GM23248 (cell line): ENCODE results near the gene CFAP45. TPM values are rescaled to one million over a fixed set of nuclear protein-coding genes. Genes with fewer than 3 reads are reported as not detected.
A peak's percentile ranks its signal among the peaks of the same experiment; 100 is the strongest.

ENCODE experiments used
- DNase-seq: peaks from one replicate; pipeline ENCODE4 v3.0.0-alpha.2; 2015
- H2AFZ ChIP-seq: fragments of 200-600 bp; sonication (generic); 2 replicates; pipeline ENCODE4 v1.6.1; 2016; ENCODE audit warnings: antibody characterized with exemption
- H3F3A ChIP-seq: fragments of 200-600 bp; sonication (generic); 2 replicates; pipeline ENCODE4 v1.6.1; 2016; ENCODE audit warnings: mild to moderate bottlenecking, antibody characterized with exemption, mixed run types; ENCODE audit not compliant: insufficient read depth
- H3K27ac ChIP-seq: fragments of 200-600 bp; sonication (generic); 2 replicates; pipeline ENCODE4 v1.5.1; 2016; ENCODE audit warnings: mild to moderate bottlenecking
- H3K27me3 ChIP-seq: fragments of 200-600 bp; sonication (generic); replicated peaks from 2 replicates; pipeline ENCODE4 v1.6.1; 2016; ENCODE audit warnings: mild to moderate bottlenecking; ENCODE audit not compliant: insufficient read depth
- H3K36me3 ChIP-seq: fragments of 200-600 bp; sonication (generic); 2 replicates; pipeline ENCODE4 v1.6.1; 2016; ENCODE audit warnings: low read depth, mild to moderate bottlenecking
- H3K4me1 ChIP-seq: fragments of 200-600 bp; sonication (generic); 2 replicates; pipeline ENCODE4 v1.6.1; 2016; ENCODE audit warnings: mild to moderate bottlenecking; ENCODE audit not compliant: insufficient read depth
- H3K4me2 ChIP-seq: fragments of 200-600 bp; sonication (generic); one replicate; pipeline ENCODE4 v1.6.1; 2016; ENCODE audit warnings: mild to moderate bottlenecking; ENCODE audit not compliant: unreplicated experiment
- H3K4me3 ChIP-seq: fragments of 200-600 bp; sonication (generic); 2 replicates; pipeline ENCODE4 v1.5.1; 2016; ENCODE audit warnings: mild to moderate bottlenecking
- H3K79me2 ChIP-seq: fragments of 200-600 bp; sonication (generic); 2 replicates; pipeline ENCODE4 v1.6.1; 2016; ENCODE audit warnings: mild to moderate bottlenecking; ENCODE audit not compliant: insufficient read depth
- H3K9ac ChIP-seq: fragments of 200-600 bp; sonication (generic); 2 replicates; pipeline ENCODE4 v1.6.1; 2016; ENCODE audit warnings: mild to moderate bottlenecking
- H3K9me2 ChIP-seq: fragments of 200-600 bp; sonication (generic); 2 replicates; pipeline ENCODE4 v1.6.1; 2016; ENCODE audit warnings: mixed run types, mild to moderate bottlenecking, moderate library complexity; ENCODE audit not compliant: insufficient read depth
- H3K9me3 ChIP-seq: fragments of 200-600 bp; sonication (generic); one replicate; pipeline ENCODE4 v1.6.1; 2017; ENCODE audit warnings: low read depth
- H4K20me1 ChIP-seq: fragments of 200-600 bp; sonication (generic); 2 replicates; pipeline ENCODE4 v1.6.0; 2016; ENCODE audit not compliant: insufficient read depth
- EZH2 ChIP-seq: fragments of 200-600 bp; sonication (generic); IDR thresholded peaks from 2 replicates; pipeline ENCODE4 v1.6.1; 2018; ENCODE audit warnings: antibody characterized with exemption, mild to moderate bottlenecking; ENCODE audit not compliant: insufficient read depth, poor library complexity, severe bottlenecking
- EZH2phosphoT487 ChIP-seq: fragments of 200-600 bp; sonication (generic); IDR thresholded peaks from 2 replicates; pipeline ENCODE4 v1.6.1; 2018; ENCODE audit warnings: antibody characterized with exemption, moderate library complexity, mild to moderate bottlenecking, low read depth; ENCODE audit not compliant: insufficient read depth
- WGBS, 2 experiments: methylation state at CpG; one replicate each; pipeline ENCODE4 v1.1.6; 2015 to 2017; ENCODE audit warnings: low lambda C conversion rate in 2 of 2, low coverage in 1 of 2; ENCODE audit errors: missing lambda C conversion rate in 2 of 2; 5-methylcytosine and 5-hydroxymethylcytosine counted together
- in situ Hi-C: fragments of 300-500 bp; cut with MboI; formaldehyde crosslinking; loops from 2 replicates; pipeline ENCODE4 v1.15.0; 2020
- polyA plus RNA-seq: library from polyadenylated mRNA; unstranded; fragments of >200 nt; fragmentation: Nextera tagmentation; extraction: Ambion mirVana; gene quantifications from 2 replicates; pipeline ENCODE4 v1.2.1, GENCODE V29; 2016
- total RNA-seq: library from RNA; depleted of rRNA; stranded (reverse); fragments of >200 nt; shearing (Covaris generic); gene quantifications from 2 replicates; pipeline ENCODE4 v1.2.3, GENCODE V29; 2014

CFAP45 gene
- total and polyA plus RNA-seq, 2 experiments from 2014 or later: 0.51 TPM; not detected in 1

GRCh38 chr1:159927849-159928431 lies 28.0 kb upstream of the CFAP45 start:
- Histone ChIP-seq H3K9me2 (no peaks in the 10 kb centered on the region), H2AFZ (no peak overlapping the region), H3K4me1 (peaks cover 3% of the 10 kb centered on the region), H3K36me3 (no peaks in the 10 kb centered on the region), H3K4me2 (no peak overlapping the region), H3K9ac (no peak overlapping the region), H3K9me3 (no peaks in the 10 kb centered on the region), H4K20me1 (no peaks in the 10 kb centered on the region), H3K27ac (no peak overlapping the region), H3K79me2 (peaks cover 15% of the 10 kb centered on the region), H3K4me3 (no peak overlapping the region), H3K27me3 (no peaks in the 10 kb centered on the region), H3F3A (no peaks in the 10 kb centered on the region)
- in situ Hi-C loops: no loop called here
- DNase-seq: no peak
- no peak for TF ChIP-seq EZH2phosphoT487
- WGBS, 2 experiments: 80 to 81% methylated on average over 11 to 13 of the region's 13 CpGs

DNA sequence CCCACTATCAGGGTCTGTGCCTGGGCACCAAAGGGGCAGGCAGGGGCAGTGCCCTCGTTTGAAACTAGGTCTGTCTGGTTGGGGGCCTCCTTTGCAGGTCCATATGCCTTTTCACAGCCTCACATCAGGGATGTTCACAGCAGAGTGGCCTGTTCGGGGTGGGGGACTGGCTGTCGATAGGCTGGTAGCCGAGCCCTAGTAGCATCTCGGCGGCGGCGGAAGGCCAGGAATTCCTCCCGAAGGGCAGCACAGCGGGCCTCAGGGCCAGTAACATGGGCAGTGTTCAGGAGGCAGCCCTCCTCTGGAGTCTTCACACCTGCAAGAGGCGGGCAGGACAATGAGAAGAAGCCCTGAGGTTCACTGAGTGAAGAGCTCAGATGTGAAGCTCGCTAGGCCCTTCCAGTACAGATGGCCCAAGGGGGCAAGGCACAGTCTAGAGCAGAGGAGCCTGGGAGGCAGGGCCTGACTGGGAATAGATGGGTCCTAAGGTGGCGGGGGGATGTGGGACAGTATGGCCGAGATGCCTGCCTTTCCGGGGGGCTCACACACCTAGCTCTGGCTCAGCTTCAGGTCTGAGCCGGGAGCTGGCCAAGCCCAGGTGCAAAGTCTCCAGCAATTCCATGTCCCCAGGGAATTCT lies 27.4 kb upstream of the CFAP45 start:
- no peaks in the 10 kb centered on the region for H3K9me3 ChIP-seq
- no peaks in the 10 kb centered on the region for H4K20me1 ChIP-seq
- H3K9me2 ChIP-seq: no peaks in the 10 kb centered on the region
- no peak overlapping the region for H3K4me2 ChIP-seq
- H3K79me2 ChIP-seq: peaks cover 21% of the 10 kb centered on the region
- in situ Hi-C loops: no loop called here
- H3K4me1 ChIP-seq: peaks cover 9% of the 10 kb centered on the region
- no peaks in the 10 kb centered on the region for H3K27me3 ChIP-seq
- no peak for TF ChIP-seq EZH2phosphoT487
- TF ChIP-seq EZH2: no peak
- no peaks in the 10 kb centered on the region for H3F3A ChIP-seq
- H2AFZ ChIP-seq: no peak overlapping the region
- DNase-seq: no peak
- no peaks in the 10 kb centered on the region for H3K36me3 ChIP-seq
- WGBS, 2 experiments: 77 to 82% methylated on average over 15 to 16 of the region's 16 CpGs
- no peak overlapping the region for H3K27ac ChIP-seq
- no peak overlapping the region for H3K4me3 ChIP-seq
- H3K9ac ChIP-seq: no peak overlapping the region

DNA sequence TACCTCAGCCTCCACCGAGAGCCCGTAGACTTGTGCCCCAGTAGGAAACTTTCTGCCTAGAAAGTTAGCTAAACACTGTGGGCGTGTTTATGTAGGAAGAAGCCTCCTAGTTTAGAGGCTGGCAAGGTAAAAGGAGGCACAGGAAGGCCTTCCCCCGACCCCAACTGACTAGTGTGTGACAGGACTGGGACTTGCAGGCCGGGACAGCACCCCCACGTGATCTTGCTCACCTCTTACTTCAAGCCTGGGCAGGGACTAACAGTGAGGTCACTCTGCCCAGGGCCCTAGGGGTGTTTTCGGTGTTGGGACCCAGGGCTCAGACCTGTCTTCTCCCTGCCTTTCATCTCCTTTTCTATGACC lies 25.7 kb upstream of the CFAP45 start:
- Histone ChIP-seq H3K27ac (peak overlapping the region; percentile 98), H2AFZ (peak overlapping the region; percentile 84), H3F3A (peaks cover 4% of the 10 kb centered on the region), H4K20me1 (no peaks in the 10 kb centered on the region), H3K4me1 (peaks cover 23% of the 10 kb centered on the region), H3K9me3 (no peaks in the 10 kb centered on the region), H3K79me2 (peaks cover 37% of the 10 kb centered on the region), H3K4me3 (peak overlapping the region; percentile 85), H3K36me3 (no peaks in the 10 kb centered on the region), H3K27me3 (no peaks in the 10 kb centered on the region), H3K4me2 (peak overlapping the region; percentile 84), H3K9ac (peak overlapping the region; percentile 98), H3K9me2 (no peaks in the 10 kb centered on the region)
- DNase-seq: no peak
- WGBS, 2 experiments: 9 to 11% methylated on average over 7 of the region's 7 CpGs
- in situ Hi-C loops: no loop called here
- no peak for TF ChIP-seq EZH2
- no peak for TF ChIP-seq EZH2phosphoT487

DNA sequence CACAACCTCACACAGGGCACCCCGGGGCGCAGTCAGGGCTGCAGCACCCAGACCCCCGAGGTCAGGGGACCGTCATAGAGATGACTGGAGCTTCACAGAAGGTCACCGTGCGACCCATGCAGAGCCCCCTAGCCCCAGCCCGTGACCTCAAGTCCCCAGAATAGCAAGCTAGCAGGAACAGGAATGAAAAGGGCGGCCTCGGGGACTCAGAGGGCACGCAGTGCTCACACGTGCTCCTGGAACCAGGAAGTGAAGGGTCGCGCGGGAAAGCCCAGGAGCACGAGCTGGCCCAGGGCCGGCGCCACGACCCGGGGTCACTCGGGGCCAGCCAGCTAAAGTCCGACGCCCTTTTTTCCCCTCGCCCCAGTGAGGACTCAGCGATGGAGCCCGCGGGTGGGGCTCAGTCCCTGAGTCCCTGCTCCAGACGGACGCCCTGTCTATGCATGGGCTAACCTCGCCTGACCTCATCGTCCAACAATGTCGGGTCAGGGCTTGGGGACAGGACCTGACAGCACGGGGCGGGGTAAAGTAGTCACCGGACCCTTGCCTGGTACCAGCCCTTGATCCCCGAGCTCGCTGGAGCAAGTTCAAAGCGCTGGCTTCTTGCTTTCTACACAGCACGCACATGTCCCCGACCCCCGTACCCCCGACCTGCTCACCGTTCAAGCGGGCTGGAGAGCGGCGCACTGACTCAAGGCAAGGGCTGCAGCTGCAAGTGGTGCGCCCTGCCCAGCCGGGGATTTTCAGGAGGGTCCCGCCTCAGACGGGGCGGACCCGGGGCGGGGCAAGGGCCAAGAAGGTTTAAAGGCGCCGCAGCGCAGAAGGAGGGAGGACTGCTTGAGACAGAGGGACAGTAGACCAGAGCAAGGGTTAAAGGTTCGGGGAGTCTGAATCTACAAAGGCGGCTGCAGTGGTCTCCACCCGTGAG lies 25.1 kb upstream of the CFAP45 start, which contains the start of gene TAGLN2:
TSS of gene TAGLN2 (minus strand) at position 717 of the 928 bp plus-strand sequence. CDS start 4,998 bp downstream, outside the sequence.
- Histone ChIP-seq H3K36me3 (no peaks in the 10 kb centered on the region), H3F3A (peaks cover 6% of the 10 kb centered on the region), H3K79me2 (peaks cover 44% of the 10 kb centered on the region), H3K27ac (peak within 1 kb of the TSS; percentile 98), H2AFZ (peak within 1 kb of the TSS; percentile 84), H4K20me1 (no peaks in the 10 kb centered on the region), H3K4me1 (peaks cover 23% of the 10 kb centered on the region), H3K9ac (peak within 1 kb of the TSS; percentile 98), H3K9me3 (no peaks in the 10 kb centered on the region), H3K27me3 (no peaks in the 10 kb centered on the region), H3K9me2 (no peaks in the 10 kb centered on the region), H3K4me3 (peak within 1 kb of the TSS; percentile 85), H3K4me2 (peak within 1 kb of the TSS; percentile 95)
- in situ Hi-C loops: no loop called here
- 0 to 1% methylated on average over 49 to 53 of the region's 58 CpGs for WGBS, 2 experiments
- TF ChIP-seq EZH2 (no peak), EZH2phosphoT487 (no peak)
- peak; percentile 95 for DNase-seq
